HG03108 (cell line): Measurements from ENCODE around the gene DCDC2.
"Not testable (repeated sequence)": the region's sequence is repeated elsewhere in the genome, so short reads cannot be mapped to it uniquely, and the experiment has no call there.

Source experiments
- ATAC-seq: cut with Tn5 transposase; IDR thresholded peaks from one replicate; pipeline ENCODE4 v1.9.1; 2021; ENCODE audit warnings: moderate library complexity; ENCODE audit not compliant: unreplicated experiment

DCDC2 gene

DNA sequence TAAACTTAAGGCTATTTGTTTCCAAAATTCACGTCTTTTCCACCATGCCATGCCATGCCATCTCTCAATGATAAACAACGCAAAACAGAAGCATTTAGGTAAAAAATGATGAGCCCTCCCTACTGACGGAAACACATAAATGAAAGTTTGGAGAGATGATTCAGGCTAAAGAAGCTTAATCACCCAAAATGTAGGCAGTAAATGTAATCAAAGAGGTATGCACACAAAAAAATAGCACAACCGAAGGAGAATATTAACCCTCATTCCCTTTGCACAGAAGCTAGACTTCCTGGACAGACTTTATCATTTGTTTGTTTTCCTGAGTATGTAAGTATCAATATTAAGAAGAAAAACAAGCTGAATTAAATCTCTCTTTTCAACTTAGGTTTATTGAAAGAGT is 28.8 kb downstream of the DCDC2 start:
- ATAC-seq, result no peak

GRCh38 chr6:24327756-24328155 is 30.1 kb downstream of the DCDC2 start:
- ATAC-seq, result no peak

DNA sequence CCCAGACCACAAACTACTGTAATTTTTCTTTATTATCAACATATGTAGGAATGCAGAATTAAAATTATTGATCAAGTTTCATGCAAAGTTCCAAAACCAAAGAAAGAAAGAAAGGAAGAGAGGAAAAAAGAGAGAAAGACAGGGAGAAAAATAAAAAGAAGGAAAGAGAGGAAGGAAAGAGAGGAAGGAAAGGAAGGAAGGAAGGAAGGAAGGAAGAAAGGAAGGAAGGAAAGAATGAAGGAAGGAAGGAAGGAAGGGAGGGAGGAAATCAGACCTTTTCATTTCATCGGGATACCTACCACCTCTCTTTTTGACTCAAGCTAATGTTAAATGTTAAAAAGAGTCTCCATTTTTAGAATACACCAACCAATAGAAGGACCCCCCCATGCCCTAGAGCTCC is 31.9 kb downstream of the DCDC2 start:
- ATAC-seq, result no peak

DNA sequence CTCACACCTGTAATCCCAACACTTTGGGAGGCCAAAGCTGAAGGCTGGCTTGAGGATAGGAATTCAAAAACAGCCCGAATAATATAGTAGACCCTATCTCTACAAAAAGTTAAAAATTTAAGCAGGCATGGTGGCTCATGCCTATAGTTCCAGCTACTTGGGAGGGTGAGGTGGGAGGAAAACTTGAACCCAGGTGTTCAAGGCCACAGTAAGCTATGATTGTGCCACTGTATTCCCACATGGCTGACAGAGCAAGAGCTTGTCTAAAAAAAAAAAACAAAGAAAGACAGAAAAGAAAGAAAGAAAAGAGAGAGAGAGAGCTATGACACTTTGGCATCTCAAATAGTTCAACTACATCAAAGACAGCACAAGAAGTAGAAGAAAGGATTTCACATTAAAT is 33.2 kb downstream of the DCDC2 start:
- ATAC-seq, result no peak

DNA sequence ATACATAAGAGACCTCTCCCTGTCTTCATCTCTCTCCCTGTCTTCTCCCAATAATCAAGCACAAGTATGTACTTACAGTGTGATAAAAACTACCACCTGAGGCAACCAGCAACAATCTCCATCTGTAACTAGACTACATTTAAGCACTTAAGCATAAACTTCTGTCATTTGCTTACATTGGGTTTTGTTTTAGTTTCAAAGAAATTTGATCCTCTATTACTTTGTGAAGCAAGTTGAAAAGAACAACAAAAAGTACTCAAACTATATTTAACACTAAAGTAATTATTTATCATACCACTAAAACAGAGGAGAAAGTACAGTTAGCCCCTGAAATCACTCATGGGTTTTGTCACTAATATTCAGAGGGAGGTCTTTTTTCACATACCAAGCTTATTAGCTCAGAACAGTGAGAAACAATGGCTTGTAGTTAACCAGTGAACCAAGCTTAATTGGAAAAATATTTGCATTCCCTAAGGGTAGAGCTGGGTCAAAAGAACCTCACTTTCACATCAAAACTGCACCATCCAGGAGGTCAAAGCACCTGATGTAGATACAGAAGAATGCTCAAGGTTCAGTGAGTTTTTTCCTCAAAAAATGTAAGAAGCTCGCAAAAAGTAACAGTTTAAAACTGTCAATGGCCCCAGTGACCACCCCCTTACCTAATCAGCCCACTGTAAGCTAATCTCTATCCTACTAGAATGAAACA is 34.1 kb downstream of the DCDC2 start:
- no peak for ATAC-seq

- no peak for ATAC-seq
Measured at GRCh38 chr6:24322924-24323323, 34.9 kb downstream of the DCDC2 start.

DNA sequence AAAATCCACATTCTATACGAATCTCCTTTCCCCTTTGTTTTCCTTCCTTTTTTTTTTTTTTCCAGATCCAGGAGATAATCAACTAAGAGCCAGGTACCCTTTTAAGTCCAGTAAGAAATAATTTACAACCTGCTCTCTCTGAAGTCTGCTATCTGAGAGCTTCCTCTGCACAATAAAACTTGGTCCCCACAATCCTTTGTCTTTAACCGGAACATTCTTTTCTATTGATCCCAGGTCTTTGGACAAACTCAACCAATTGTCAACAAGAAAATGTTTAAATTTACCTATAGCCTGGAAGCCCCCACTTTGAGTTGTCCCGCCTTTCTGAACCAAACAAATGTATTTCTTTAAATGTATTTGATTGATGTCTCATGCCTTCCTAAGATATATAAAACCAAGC is 35.4 kb downstream of the DCDC2 start:
- not testable (repeated sequence) for ATAC-seq

GRCh38 chr6:24321538-24322162 is 36.2 kb downstream of the DCDC2 start:
- no peak for ATAC-seq

GRCh38 chr6:24313251-24314141 is 44.4 kb downstream of the DCDC2 start:
- no peak for ATAC-seq

DNA sequence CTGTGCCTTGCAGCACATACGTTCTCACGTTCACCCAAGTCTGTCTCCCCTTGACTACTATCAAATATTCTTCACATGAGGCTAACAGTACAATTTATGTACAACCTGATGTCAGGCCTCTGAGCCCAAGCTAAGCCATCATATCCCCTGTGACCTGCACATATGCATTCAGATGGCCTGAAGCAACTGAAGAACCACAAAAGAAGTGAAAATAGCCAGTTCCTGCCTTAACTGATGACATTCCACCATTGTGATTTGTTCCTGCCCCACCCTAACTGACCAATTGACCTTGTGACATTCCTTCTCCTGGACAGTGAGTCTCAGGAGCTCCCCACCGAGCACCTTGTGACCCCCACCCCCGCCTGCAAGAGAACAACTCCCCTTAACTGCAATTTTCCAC is 46.1 kb downstream of the DCDC2 start:
- ATAC-seq, result not testable (repeated sequence)

DNA sequence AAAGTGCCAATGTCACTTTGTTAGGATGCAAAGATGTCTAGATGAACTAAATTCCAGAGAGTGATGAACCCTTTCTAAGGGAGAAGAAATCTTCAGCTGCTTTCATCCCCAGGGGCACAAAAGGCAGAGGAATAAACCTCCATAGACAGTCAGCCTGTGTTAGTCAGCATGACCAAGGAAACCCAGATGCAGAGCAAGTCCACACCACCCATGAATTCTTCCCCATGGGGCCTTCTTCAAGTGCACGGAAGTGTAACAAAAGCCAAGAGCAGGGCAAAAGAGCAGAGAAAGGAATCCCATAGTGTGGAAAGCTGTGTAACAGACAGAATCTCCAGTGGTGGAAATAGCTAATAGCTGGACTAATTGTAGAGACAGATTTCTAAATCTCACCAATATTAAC is 50.0 kb downstream of the DCDC2 start:
- ATAC-seq, result no peak

DNA sequence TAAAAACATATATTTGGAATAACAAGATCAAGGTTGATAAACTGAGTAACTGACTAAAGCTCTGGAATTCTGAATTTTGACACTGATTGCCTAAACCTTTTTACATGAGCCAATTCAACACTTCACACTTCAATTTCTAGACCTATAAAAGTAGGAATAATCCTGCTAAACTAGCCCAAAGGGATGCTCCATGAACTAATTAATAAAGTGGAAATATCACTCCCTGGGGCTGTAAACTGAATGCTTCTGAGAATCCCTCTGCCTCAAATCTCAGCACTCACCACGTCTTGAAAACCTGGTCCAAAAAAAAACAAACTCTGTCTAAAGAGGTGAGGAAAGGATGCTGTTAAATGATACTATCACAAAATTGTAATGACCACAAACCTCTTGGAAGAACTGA is 50.9 kb downstream of the DCDC2 start:
- no peak for ATAC-seq

- ATAC-seq, result no peak
Measured at GRCh38 chr6:24306038-24306437, 51.8 kb downstream of the DCDC2 start.

DNA sequence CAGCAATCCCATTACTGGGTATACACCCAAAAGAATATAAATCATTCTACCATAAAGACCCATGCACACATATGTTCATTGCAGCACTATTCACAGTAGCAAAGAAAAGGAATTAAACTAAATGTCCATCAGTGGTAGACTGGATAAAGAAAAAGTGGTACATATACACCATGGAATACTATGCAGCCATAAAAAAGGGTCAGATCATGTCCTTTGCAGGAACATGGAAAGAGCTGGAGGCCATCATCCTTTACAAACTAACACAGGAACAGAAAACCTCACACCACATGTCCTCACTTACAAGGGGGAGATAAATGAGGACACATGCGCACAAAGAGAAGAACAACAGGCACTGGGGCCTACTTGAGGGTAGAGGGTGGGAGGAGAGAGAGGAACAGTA is 60.9 kb downstream of the DCDC2 start:
- no peak for ATAC-seq

DNA sequence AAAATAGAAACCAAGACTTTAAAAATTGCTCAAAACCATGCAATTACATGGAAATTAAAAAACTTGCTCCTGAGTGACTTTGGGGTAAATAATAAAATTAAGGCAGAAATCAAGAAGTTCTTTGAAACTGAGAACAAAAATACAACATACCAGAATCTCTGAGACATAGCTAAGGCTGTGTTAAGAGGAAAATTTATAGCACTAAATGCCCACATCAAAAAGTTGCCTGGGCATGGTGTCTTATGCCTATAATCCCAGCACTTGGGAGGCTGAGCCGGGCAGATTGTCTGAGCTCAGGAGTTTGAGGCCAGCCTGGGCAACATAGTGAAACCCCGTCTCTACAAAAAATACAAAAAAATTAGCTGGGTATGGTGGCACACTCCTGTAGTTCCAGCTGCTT is 64.0 kb downstream of the DCDC2 start:
- ATAC-seq, result not testable (repeated sequence)

GRCh38 chr6:24287239-24287638 is 70.6 kb downstream of the DCDC2 start:
- ATAC-seq, result no peak

DNA sequence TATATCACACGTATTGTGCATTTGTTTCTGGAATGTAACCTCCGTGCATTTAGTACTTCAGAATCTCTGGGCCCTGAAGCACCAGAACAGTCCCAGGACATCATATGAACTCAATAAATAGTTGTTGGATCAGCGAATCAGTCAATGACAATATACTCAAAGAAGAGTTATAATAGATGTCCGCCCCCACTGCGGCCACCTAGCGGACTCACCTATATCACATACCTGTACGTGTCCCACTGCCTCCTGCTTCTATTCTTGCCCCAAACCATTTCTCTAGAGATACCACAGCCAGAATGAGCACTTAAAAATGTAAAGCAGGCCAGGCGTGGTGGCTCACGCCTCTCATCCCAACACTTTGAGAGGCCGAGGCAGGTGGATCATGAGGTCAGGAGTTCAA is 73.9 kb downstream of the DCDC2 start:
- ATAC-seq, result no peak

DNA sequence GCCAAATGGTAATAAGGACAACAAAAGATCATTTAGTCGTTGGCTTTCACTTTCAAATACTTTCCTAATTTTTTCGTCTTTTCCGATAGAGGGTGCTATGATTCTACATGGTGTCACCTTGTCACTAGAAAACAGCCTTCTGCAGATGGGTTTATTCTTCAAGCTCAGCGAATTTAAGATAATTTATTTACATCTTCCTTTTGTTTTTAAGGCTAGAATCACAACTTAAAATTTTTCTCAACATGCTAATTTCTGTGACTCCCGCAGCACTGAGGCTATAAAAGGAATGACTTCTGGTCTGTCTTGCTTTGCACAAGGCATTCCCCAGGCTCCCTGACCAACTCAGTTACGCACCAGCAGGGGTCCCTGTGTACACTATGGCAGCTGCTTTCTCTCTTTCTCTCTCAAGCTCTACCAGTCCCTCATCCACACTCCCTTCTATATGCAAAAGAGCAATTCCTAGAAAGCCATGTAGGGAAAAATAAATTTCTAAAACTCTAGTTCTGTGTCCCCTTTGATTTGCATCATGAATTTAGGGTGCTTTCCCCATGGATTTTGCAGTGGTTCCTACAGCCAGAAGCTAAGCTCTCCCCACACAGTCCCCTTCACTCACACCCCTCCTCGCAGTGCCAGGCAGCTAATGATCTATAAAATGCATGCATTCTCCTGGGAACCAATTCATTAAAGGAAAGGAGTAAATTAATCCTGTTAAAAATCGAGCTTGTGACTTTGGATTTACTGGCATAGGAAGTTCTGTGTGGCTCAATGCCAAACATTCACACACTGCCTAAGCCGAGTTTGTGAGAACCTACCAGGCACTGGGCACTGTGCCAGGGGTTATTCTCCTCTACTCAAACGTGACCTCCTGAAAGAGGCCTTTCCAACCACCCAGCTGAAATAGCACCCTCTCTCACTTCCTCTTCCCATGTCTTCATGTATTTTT is 74.5 kb downstream of the DCDC2 start:
- ATAC-seq, result peak; percentile 74

DNA sequence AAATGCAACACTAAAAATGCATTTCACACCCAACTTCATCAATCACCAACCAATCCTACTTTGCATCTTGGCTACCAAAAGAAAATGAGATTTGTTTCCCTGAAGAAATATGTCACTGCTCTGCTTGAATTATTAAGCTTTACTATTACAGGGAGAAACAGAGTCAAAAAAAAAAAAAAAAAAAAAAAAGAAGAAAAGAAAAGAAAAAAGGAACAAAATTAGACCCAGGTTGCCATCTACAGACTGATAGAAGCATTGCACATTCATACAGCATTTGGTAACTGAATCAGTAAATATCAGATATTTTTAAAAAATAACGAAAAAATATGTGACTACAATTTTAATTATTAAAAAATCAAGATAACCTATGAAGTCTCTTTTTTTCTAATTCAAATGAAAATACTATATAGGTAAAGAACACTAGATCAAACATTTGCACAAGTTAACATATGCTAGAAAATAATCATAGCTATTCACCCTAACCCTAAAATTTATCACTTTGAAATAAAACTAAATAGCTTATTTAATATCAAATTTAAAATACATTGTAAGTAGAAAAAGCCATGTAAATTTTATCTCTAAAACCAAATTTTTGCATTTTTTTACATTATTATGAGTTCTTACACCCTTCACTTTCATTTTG is 83.3 kb downstream of the DCDC2 start:
- ATAC-seq, result no peak
